HEK293 (cell line): ENCODE data around the gene BBX.

Experiments
- CTCF ChIA-PET: fragments of 350-600 bp; formaldehyde crosslinking; extraction: SDS; loops from one replicate; lab custom pipeline; 2021; ENCODE audit warnings: antibody characterized with exemption; lab: Yijun Ruan, JAX
- POLR2A ChIA-PET: fragments of 300-600 bp; formaldehyde crosslinking; extraction: SDS; loops from one replicate; lab custom pipeline; 2020; ENCODE audit warnings: antibody characterized with exemption, inconsistent platforms; lab: Yijun Ruan, JAX
- H3K27ac ChIP-seq: fragments of 200-500 bp; sonication (Bioruptor generic); 2 replicates; pipeline ENCODE4 v1.5.1; 2014; ENCODE audit warnings: low read depth, low read length, control low read depth, inconsistent platforms; ENCODE audit errors: extremely low read depth
- H3K36me3 ChIP-seq, 2 experiments: fragments of 200-500 bp in 1 of 2; sonication (Bioruptor generic) in 1 of 2; 1 replicate in 1 of 2; 2 replicates in 1 of 2; pipeline ENCODE4 v1.5.1; 2014 to 2017; ENCODE audit warnings: inconsistent platforms in 2 of 2, low read length in 2 of 2; ENCODE audit not compliant: control insufficient read depth in 2 of 2, insufficient read depth in 1 of 2
- H3K4me1 ChIP-seq: fragments of 200-500 bp; sonication (Bioruptor generic); 2 replicates; pipeline ENCODE4 v1.5.1; 2014; ENCODE audit warnings: mild to moderate bottlenecking, low read length, inconsistent platforms; ENCODE audit not compliant: control insufficient read depth, insufficient read depth
- H3K4me3 ChIP-seq: 2 replicates; pipeline ENCODE4 v1.5.1; 2011; ENCODE audit warnings: low read depth, mild to moderate bottlenecking, control low read depth, low read length, moderate library complexity
- H3K9me3 ChIP-seq: fragments of 200-500 bp; sonication (Bioruptor generic); 2 replicates; pipeline ENCODE4 v1.5.1; 2014; ENCODE audit warnings: low read depth, low read length, inconsistent platforms; ENCODE audit not compliant: control insufficient read depth, insufficient read depth
- FEZF1 ChIP-seq: fragments of 450-650 bp; formaldehyde crosslinking; IDR thresholded peaks from 2 replicates; pipeline ENCODE4 v1.5.1; 2016; ENCODE audit warnings: missing biosample characterization, missing genetic modification characterization
- HOXD13 ChIP-seq: sonication (generic); formaldehyde crosslinking; IDR thresholded peaks from 2 replicates; pipeline ENCODE4 v1.8.0; 2022; ENCODE audit warnings: missing genetic modification reagents, borderline replicate concordance
- KLF10 ChIP-seq: fragments of 450-650 bp; IDR thresholded peaks from 2 replicates; pipeline ENCODE4 v1.5.1; 2018; ENCODE audit warnings: missing biosample characterization, mild to moderate bottlenecking, missing genetic modification characterization
- REPIN1 ChIP-seq: fragments of 450-650 bp; formaldehyde crosslinking; IDR thresholded peaks from 2 replicates; pipeline ENCODE4 v1.5.1; 2017; ENCODE audit warnings: missing biosample characterization, missing genetic modification characterization, low read depth
- ZBTB20 ChIP-seq: fragments of 450-650 bp; formaldehyde crosslinking; IDR thresholded peaks from 2 replicates; pipeline ENCODE4 v1.5.1; 2016; ENCODE audit warnings: missing biosample characterization, missing genetic modification characterization
- ZNF114 ChIP-seq: fragments of 450-650 bp; formaldehyde crosslinking; IDR thresholded peaks from 2 replicates; pipeline ENCODE4 v1.5.0; 2017; ENCODE audit warnings: missing biosample characterization, missing genetic modification characterization
- ZNF155 ChIP-seq: fragments of 450-650 bp; formaldehyde crosslinking; IDR thresholded peaks from 2 replicates; pipeline ENCODE4 v1.5.1; 2016; ENCODE audit warnings: missing biosample characterization, missing genetic modification characterization
- ZNF169 ChIP-seq: fragments of 450-650 bp; formaldehyde crosslinking; IDR thresholded peaks from 2 replicates; pipeline ENCODE4 v1.5.1; 2016; ENCODE audit warnings: missing biosample characterization, missing genetic modification characterization
- ZNF23 ChIP-seq: fragments of 450-650 bp; formaldehyde crosslinking; IDR thresholded peaks from 2 replicates; pipeline ENCODE4 v1.5.1; 2016; ENCODE audit warnings: missing biosample characterization, missing genetic modification characterization, borderline replicate concordance
- ZNF488 ChIP-seq: fragments of 450-650 bp; formaldehyde crosslinking; IDR thresholded peaks from 2 replicates; pipeline ENCODE4 v1.5.1; 2016; ENCODE audit warnings: missing biosample characterization, missing genetic modification characterization
- ZNF571 ChIP-seq: fragments of 450-650 bp; formaldehyde crosslinking; IDR thresholded peaks from 2 replicates; pipeline ENCODE4 v1.5.0; 2017; ENCODE audit warnings: missing biosample characterization, missing genetic modification characterization
- ZNF624 ChIP-seq: fragments of 450-650 bp; formaldehyde crosslinking; IDR thresholded peaks from 2 replicates; pipeline ENCODE4 v1.5.1; 2017; ENCODE audit warnings: missing biosample characterization, missing genetic modification characterization
- ZNF654 ChIP-seq: fragments of 450-650 bp; formaldehyde crosslinking; IDR thresholded peaks from 2 replicates; pipeline ENCODE4 v1.5.1; 2016; ENCODE audit warnings: low read depth, missing biosample characterization, missing genetic modification characterization
- ZNF664 ChIP-seq: fragments of 450-650 bp; formaldehyde crosslinking; IDR thresholded peaks from 2 replicates; pipeline ENCODE4 v1.5.1; 2016; ENCODE audit warnings: missing biosample characterization, missing genetic modification characterization
- ZNF747 ChIP-seq: fragments of 450-650 bp; formaldehyde crosslinking; IDR thresholded peaks from 2 replicates; pipeline ENCODE4 v1.5.1; 2016; ENCODE audit warnings: missing biosample characterization, missing genetic modification characterization
- ZNF76 ChIP-seq: fragments of 450-650 bp; formaldehyde crosslinking; IDR thresholded peaks from 2 replicates; pipeline ENCODE4; 2016; ENCODE audit warnings: low read depth, missing biosample characterization, missing genetic modification characterization, borderline replicate concordance
- ZNF776 ChIP-seq: fragments of 450-650 bp; formaldehyde crosslinking; IDR thresholded peaks from 2 replicates; pipeline ENCODE4 v1.5.0; 2017; ENCODE audit warnings: missing biosample characterization, missing genetic modification characterization, borderline replicate concordance
- TF ChIP-seq, protein P1 (sequence below): fragments of 450-650 bp; formaldehyde crosslinking; IDR thresholded peaks from 2 replicates; pipeline ENCODE4 v1.5.1; 2016; ENCODE audit warnings: missing biosample characterization, missing genetic modification characterization
- TF ChIP-seq, protein P2 (sequence below): fragments of 450-650 bp; formaldehyde crosslinking; IDR thresholded peaks from 2 replicates; pipeline ENCODE4 v1.5.1; 2016; ENCODE audit warnings: missing biosample characterization, missing genetic modification characterization, borderline replicate concordance
- TF ChIP-seq, protein P3 (sequence below): fragments of 450-650 bp; formaldehyde crosslinking; IDR thresholded peaks from 2 replicates; pipeline ENCODE4 v1.5.1; 2016; ENCODE audit warnings: missing biosample characterization, missing genetic modification characterization, borderline replicate concordance
- TF ChIP-seq, protein P4 (sequence below): fragments of 450-650 bp; formaldehyde crosslinking; IDR thresholded peaks from 2 replicates; pipeline ENCODE4 v1.5.1; 2016; ENCODE audit warnings: missing biosample characterization, missing genetic modification characterization
- TF ChIP-seq, protein P5 (sequence below): fragments of 450-650 bp; formaldehyde crosslinking; IDR thresholded peaks from 2 replicates; pipeline ENCODE4 v1.5.1; 2016; ENCODE audit warnings: missing biosample characterization, missing genetic modification characterization

BBX gene

GRCh38 chr3:107651782-107652181, 129.0 kb downstream of the BBX start (continued):
- TF ChIP-seq ZNF571 (tag by site-specific recombination) = no peak
- TF ChIP-seq KLF10 (tag by site-specific recombination) = no peak
- TF ChIP-seq, protein P1, sequence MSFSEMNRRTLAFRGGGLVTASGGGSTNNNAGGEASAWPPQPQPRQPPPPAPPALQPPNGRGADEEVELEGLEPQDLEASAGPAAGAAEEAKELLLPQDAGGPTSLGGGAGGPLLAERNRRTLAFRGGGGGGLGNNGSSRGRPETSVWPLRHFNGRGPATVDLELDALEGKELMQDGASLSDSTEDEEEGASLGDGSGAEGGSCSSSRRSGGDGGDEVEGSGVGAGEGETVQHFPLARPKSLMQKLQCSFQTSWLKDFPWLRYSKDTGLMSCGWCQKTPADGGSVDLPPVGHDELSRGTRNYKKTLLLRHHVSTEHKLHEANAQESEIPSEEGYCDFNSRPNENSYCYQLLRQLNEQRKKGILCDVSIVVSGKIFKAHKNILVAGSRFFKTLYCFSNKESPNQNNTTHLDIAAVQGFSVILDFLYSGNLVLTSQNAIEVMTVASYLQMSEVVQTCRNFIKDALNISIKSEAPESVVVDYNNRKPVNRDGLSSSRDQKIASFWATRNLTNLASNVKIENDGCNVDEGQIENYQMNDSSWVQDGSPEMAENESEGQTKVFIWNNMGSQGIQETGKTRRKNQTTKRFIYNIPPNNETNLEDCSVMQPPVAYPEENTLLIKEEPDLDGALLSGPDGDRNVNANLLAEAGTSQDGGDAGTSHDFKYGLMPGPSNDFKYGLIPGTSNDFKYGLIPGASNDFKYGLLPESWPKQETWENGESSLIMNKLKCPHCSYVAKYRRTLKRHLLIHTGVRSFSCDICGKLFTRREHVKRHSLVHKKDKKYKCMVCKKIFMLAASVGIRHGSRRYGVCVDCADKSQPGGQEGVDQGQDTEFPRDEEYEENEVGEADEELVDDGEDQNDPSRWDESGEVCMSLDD = no peak
- TF ChIP-seq ZBTB20 (tag by site-specific recombination) = no peak
- TF ChIP-seq ZNF23 (tag by site-specific recombination) = no peak
- no peak for TF ChIP-seq ZNF654 (tag by site-specific recombination)
- TF ChIP-seq, protein P2, sequence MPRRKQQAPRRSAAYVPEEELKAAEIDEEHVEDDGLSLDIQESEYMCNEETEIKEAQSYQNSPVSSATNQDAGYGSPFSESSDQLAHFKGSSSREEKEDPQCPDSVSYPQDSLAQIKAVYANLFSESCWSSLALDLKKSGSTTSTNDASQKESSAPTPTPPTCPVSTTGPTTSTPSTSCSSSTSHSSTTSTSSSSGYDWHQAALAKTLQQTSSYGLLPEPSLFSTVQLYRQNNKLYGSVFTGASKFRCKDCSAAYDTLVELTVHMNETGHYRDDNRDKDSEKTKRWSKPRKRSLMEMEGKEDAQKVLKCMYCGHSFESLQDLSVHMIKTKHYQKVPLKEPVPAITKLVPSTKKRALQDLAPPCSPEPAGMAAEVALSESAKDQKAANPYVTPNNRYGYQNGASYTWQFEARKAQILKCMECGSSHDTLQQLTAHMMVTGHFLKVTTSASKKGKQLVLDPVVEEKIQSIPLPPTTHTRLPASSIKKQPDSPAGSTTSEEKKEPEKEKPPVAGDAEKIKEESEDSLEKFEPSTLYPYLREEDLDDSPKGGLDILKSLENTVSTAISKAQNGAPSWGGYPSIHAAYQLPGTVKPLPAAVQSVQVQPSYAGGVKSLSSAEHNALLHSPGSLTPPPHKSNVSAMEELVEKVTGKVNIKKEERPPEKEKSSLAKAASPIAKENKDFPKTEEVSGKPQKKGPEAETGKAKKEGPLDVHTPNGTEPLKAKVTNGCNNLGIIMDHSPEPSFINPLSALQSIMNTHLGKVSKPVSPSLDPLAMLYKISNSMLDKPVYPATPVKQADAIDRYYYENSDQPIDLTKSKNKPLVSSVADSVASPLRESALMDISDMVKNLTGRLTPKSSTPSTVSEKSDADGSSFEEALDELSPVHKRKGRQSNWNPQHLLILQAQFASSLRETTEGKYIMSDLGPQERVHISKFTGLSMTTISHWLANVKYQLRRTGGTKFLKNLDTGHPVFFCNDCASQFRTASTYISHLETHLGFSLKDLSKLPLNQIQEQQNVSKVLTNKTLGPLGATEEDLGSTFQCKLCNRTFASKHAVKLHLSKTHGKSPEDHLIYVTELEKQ (tag by site-specific recombination) = no peak
- TF ChIP-seq, protein P3, sequence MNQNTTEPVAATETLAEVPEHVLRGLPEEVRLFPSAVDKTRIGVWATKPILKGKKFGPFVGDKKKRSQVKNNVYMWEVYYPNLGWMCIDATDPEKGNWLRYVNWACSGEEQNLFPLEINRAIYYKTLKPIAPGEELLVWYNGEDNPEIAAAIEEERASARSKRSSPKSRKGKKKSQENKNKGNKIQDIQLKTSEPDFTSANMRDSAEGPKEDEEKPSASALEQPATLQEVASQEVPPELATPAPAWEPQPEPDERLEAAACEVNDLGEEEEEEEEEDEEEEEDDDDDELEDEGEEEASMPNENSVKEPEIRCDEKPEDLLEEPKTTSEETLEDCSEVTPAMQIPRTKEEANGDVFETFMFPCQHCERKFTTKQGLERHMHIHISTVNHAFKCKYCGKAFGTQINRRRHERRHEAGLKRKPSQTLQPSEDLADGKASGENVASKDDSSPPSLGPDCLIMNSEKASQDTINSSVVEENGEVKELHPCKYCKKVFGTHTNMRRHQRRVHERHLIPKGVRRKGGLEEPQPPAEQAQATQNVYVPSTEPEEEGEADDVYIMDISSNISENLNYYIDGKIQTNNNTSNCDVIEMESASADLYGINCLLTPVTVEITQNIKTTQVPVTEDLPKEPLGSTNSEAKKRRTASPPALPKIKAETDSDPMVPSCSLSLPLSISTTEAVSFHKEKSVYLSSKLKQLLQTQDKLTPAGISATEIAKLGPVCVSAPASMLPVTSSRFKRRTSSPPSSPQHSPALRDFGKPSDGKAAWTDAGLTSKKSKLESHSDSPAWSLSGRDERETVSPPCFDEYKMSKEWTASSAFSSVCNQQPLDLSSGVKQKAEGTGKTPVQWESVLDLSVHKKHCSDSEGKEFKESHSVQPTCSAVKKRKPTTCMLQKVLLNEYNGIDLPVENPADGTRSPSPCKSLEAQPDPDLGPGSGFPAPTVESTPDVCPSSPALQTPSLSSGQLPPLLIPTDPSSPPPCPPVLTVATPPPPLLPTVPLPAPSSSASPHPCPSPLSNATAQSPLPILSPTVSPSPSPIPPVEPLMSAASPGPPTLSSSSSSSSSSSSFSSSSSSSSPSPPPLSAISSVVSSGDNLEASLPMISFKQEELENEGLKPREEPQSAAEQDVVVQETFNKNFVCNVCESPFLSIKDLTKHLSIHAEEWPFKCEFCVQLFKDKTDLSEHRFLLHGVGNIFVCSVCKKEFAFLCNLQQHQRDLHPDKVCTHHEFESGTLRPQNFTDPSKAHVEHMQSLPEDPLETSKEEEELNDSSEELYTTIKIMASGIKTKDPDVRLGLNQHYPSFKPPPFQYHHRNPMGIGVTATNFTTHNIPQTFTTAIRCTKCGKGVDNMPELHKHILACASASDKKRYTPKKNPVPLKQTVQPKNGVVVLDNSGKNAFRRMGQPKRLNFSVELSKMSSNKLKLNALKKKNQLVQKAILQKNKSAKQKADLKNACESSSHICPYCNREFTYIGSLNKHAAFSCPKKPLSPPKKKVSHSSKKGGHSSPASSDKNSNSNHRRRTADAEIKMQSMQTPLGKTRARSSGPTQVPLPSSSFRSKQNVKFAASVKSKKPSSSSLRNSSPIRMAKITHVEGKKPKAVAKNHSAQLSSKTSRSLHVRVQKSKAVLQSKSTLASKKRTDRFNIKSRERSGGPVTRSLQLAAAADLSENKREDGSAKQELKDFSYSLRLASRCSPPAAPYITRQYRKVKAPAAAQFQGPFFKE = no peak
- TF ChIP-seq ZNF76 (tag by site-specific recombination) = no peak
- no peak for TF ChIP-seq ZNF624 (tag by site-specific recombination)
- no peak for TF ChIP-seq ZNF169 (tag by site-specific recombination)
- TF ChIP-seq, protein P4, sequence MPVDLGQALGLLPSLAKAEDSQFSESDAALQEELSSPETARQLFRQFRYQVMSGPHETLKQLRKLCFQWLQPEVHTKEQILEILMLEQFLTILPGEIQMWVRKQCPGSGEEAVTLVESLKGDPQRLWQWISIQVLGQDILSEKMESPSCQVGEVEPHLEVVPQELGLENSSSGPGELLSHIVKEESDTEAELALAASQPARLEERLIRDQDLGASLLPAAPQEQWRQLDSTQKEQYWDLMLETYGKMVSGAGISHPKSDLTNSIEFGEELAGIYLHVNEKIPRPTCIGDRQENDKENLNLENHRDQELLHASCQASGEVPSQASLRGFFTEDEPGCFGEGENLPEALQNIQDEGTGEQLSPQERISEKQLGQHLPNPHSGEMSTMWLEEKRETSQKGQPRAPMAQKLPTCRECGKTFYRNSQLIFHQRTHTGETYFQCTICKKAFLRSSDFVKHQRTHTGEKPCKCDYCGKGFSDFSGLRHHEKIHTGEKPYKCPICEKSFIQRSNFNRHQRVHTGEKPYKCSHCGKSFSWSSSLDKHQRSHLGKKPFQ (tag by site-specific recombination) = no peak

- Histone ChIP-seq H3K27ac (no peak overlapping the region), H3K4me3 (no peak overlapping the region), H3K4me1 (peaks cover 3% of the 10 kb centered on the region; the same call in 1 of the 2 replicates), H3K36me3 (peaks cover 0 to 3% of the 10 kb centered on the region in 2 experiments; a peak in 1 of 3 replicates), H3K9me3 (no peaks in the 10 kb centered on the region)
- ChIA-PET CTCF (interaction anchor here (0.6 kb wide), 1 partner anchor 102 kb away, joined by 4 read pairs; no protein-coding TSS in a partner anchor), POLR2A (no interaction called here)
- TF ChIP-seq FEZF1 (tag by site-specific recombination) (no peak), ZNF747 (no peak), HOXD13 (no peak), ZNF155 (tag by site-specific recombination) (no peak), REPIN1 (tag by site-specific recombination) (no peak), ZNF114 (no peak), ZNF664 (tag by site-specific recombination) (no peak), ZNF488 (no peak), ZNF776 (tag by site-specific recombination) (no peak)
- TF ChIP-seq, protein P5, sequence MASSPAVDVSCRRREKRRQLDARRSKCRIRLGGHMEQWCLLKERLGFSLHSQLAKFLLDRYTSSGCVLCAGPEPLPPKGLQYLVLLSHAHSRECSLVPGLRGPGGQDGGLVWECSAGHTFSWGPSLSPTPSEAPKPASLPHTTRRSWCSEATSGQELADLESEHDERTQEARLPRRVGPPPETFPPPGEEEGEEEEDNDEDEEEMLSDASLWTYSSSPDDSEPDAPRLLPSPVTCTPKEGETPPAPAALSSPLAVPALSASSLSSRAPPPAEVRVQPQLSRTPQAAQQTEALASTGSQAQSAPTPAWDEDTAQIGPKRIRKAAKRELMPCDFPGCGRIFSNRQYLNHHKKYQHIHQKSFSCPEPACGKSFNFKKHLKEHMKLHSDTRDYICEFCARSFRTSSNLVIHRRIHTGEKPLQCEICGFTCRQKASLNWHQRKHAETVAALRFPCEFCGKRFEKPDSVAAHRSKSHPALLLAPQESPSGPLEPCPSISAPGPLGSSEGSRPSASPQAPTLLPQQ = no peak
Observed at GRCh38 chr3:107654218-107654617, 131.5 kb downstream of the BBX start.
